Retina (tissue), 1 donor: ENCODE data around the gene RAB27A.
"Not testable (repeated sequence)": the region's sequence is repeated elsewhere in the genome, so short reads cannot be mapped to it uniquely, and the experiment has no call there.

Experiments
- DNase-seq: peaks from one replicate; pipeline ENCODE4 v3.0.0-alpha.2; 2016

The RAB27A gene

DNA sequence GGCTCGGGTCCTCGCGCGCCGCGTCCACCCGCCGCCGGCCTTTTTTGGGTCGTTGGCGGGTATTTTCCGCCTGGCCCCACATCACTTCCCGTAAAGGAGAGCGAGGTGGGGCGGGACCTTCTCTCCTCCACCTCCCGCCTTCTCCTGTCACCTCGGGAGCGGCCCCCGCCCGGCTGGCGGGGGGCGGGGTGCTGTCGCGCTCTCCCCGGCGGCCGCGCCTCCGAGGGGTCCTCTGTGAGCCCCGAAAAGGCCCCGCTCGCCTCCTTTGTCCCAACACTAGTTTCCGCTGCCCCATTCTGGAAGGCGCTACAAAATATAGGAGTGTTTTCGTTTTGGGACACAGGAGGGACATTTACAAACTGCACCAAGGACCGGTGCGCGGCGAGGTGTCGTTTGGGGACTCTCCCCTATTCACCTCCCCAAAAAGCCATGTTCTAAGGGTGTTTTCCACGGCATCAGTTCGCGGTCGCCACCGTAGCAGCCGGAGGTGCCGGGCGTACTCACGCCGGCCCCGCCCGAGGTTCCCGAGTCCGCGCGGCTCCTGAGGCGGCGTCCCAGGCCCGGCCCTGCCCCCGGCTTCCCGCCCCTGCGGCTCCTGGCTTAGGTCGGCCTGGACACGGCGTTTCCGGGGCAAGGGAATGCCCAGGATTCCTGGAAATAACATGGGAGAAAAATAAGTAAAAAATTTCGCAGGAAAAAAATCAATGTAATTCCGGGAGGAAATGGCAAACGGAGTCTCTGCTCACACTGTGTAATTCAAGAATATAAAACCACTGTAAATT is at the start of gene RAB27A:
Gene RAB27A, minus strand, starts transcription at position 68 of the 782 bp plus-strand sequence. CDS start 54,879 bp downstream, outside the sequence.
- DNase-seq: peak; percentile 89

DNA sequence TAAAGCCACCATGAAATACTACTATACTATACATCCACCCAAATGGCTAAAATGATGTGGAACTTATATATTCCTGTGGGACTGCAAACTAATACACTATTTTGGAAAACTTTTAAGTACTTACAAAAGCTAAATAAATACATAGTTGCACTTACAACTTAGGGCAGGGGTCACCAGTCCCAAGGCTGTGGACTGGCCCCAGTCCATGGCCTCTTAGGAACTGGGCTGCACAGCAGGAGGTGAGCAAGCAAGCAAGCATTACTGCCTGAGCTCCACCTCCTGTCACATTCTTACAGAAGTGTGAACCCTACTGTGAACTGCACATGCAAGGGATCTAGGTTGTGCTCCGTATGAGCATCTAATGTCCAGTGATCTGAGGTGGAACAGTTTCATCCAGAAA is 47.5 kb upstream of the RAB27A start:
- DNase-seq: no peak

DNA sequence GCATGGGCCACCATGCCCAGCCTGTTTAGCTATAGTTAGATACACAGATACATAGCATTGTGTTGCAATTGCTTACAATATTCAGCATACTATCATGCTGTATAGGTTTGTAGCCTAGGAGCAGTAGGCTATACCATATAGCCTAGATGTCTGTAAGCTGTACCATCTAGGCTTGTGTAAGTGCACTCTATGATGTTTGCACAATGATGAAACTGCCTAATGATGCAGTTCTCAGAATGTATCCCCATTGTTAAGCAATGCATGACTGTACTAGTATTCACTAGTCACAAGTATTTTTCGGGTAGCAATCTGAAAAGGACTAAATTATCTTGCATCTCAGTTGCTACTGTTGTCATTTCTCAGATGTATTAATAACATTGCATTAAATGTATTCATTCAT is 45.4 kb upstream of the RAB27A start:
- DNase-seq: no peak

DNA sequence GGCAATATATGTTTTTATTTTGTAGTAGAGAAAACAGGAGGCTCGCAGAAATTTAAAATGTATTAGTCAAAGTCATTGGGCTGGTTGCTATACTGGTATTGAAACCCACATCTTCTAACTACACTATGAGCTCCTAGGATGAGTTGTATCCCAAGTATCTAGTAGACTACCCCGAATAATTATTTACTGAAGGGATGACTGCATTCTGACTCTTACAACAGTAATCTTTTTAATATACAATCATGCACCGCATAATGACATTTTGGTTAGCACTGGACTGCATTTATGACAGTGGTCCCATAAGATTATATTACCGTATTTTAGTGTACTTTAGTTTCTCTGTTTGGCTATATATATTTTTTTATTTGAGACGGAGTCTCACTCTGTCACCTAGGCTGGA is 44.8 kb upstream of the RAB27A start:
- no peak for DNase-seq

DNA sequence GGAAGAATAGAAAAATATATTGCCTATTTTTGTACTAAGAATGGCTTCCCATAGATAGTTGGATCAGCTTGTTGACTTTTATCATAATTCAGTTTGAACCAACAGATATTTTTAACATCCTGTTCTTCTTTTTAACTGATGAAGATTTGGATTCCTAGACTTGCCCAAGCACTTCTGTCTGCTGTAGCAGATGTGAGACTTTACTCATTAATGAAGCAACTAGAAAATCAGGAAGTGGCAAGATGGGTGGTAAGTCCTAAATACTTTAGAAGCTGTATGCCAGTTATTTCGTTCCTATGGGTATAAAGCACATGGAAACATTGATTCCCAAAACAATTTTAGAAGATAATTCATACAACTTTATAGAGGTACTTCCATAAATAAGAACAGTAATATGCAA is 37.8 kb upstream of the RAB27A start:
- no peak for DNase-seq

DNA sequence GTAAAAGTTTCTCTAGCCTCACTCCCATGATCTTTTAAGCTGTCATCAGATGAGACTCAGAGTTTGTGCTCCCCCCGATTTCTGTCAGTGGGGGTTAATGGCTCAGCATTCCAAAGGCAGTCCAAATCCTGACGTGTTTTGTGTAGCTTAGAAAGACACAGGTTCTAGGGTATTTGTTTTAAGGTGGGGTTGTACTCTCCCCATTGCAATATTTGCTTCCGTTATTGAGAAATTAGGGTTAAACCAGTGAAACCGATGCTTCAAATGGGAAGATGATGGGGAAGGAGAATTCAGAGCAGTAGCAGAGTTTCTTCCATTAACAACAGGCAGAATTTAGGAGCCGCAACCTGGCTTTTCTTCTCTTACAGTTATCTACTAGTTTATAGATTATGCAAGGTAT is 32.9 kb upstream of the RAB27A start:
- no peak for DNase-seq

DNA sequence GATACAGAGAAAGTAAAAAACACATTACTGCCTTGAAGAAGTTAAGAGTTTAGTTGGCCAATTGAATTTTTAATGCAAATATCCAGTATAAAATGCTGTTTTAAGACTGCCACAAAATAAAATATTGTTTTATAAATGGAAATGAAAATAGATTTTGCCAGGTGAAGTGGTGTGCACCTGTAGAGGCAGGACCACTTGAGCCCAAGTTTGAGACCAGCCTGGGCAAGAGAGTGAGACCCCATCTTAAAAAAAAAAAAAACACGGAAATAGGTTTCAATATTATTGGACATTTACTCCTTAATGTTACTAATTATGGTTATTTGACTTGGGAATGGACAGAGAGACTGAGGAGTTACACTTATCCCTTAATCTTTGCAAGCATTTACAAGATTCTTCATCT is 31.4 kb upstream of the RAB27A start:
- no peak for DNase-seq

DNA sequence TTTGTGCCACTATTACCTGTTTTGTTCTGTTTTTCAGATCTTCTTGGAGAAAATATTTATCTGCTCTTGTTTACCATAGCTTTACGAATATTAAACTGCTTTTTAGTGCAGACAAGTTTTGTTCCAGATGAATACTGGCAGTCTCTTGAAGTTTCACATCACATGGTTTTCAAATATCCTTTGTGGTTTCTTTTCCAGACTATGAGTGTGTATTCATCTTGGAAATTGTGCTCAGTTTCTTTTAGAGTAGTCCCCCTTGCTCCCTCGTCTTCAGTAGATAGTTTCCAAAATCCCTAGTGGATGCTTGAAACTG is 30.6 kb upstream of the RAB27A start:
- no peak for DNase-seq

DNA sequence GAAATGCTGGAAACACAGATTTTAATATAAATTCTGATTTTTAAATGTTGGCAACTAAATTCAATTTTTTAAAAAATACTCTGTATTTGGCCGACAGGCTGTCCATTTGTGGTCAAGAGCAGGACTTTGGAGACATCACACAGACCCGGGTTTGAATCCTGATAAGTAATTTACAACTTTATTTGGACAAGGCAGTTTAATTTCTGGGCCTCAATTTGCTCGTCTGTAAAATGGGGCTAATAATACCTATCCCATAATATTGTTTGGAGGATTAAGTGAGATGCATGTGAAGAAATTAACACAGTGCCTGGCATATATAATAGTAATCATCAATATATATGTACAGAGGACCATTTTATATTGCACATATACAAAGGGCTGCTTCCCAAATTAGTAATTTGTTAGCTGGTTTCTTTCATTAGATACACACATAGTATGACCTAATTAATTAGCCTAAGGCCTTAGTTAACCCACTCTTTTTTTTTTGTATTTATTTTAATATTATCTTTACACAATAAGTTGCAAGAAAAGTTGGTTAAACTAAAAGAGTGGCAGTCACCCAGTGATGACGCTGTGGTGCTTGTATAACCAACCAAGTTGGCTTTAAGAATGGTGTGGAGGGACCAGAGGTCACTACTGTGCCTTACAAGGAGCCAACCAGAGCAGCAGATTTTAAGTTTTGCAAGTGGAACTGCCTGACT is 30.1 kb upstream of the RAB27A start:
- DNase-seq: no peak

DNA sequence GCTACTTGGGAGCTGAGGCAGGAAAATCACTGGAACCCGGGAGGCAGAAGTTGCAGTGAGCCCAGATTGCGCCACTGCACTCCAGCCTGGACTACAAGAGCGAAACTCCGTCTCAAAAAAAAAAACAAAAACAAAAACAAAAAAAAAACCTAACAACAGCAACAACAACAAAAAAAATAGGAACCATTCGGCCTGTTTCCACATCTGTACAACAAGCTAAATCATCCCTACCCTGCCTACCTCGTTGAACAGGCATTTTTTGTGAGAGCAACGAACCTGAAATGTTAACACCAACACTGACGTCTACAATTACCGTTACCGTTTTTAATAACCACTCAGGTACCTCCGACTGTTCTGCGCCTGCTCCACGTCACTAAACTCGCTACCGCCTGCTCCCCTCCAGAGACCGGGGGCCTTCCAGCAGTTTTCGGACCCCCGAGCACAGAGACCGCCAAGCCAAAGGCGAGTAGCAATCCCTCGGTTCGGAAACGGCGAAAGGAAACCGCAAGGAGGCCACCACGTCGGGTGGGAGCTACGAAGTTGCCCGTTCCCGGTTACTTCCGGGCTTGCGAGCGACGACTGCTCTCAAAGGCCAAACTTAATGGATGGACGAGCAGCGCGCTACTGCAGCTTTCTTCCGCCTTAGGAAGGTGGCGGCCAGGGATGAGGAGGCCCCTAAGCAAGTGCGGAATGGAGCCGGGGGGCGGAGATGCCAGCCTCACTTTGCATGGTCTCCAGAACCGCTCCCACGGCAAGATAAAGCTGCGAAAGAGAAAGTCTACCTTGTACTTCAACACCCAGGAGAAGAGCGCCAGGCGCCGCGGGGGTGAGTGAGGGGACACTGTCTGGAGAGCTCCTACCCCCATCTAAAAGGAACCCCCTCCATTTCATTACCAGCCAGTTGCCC is 29.2 kb upstream of the RAB27A start, which contains the start of the genes PIGB and PIGBOS1:
Gene PIGB, plus strand, starts transcription at position 635 of the 907 bp plus-strand sequence. Its CDS starts 29 bp downstream, at position 664.
Gene PIGBOS1, minus strand, starts transcription at position 536 of the 907 bp plus-strand sequence. CDS start 1,331 bp downstream, outside the sequence.
- peak; percentile 93 for DNase-seq

DNA sequence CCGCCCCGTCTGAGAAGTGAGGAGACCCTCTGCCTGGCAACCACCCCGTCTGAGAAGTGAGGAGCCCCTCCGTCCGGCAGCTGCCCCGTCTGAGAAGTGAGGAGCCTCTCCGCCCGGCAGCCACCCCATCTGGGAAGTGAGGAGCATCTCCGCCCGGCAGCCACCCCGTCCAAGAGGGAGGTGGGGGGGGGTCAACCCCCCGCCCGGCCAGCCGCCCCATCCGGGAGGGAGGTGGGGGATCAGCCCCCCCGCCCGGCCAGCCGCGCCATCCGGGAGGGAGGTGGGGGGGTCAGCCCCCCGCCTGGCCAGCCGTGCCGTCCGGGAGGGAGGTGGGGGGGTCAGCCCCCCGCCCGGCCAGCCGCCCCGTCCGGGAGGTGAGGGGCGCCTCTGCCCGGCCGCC is 13.2 kb upstream of the RAB27A start:
- not testable (repeated sequence) for DNase-seq

DNA sequence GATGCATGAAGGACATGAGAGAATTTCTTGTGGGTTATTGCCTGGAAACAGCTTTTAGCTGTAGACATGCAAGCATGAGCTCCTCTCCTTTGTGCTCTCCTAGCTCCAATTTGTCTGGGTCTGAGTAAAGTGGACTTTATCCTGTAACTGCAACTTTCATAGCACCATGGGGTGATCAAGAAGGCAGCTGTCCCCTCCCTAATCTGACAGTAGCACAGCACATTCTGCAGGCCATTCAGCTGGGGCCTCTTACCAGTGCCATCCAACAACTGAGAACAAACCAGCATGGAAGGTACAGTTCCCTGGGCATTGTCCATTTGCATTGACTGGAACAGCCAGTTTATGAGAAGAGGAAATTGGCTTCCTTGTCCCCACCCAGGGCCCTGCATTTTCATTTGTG is 7.7 kb upstream of the RAB27A start:
- no peak for DNase-seq

DNA sequence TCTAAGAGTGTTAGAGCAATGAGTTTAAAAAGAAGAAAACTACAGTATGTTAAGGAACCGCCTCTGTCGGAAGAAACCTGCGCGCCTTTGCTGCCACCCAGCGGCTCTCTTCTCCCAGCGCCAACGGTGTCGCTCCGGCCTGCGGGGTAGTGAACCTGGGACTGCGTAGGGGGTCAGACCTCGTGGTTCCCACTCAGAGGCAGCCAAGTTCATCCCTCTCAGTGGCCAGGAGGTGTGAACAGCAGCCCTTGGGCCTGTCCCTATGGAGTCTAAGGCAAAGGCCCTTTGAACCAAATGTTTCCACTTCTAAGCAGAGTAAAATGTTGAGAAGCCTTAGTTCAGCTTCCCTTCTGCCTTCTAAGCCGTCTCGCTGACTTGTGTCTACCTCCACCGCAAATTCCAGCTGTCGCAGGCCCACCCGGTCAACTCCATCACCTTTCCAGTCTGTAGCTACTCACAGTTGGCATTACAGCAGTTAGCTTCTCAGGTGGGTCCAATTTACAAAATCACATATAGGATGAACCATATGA is 980 bp upstream of the RAB27A start:
- peak; percentile 90 for DNase-seq

DNA sequence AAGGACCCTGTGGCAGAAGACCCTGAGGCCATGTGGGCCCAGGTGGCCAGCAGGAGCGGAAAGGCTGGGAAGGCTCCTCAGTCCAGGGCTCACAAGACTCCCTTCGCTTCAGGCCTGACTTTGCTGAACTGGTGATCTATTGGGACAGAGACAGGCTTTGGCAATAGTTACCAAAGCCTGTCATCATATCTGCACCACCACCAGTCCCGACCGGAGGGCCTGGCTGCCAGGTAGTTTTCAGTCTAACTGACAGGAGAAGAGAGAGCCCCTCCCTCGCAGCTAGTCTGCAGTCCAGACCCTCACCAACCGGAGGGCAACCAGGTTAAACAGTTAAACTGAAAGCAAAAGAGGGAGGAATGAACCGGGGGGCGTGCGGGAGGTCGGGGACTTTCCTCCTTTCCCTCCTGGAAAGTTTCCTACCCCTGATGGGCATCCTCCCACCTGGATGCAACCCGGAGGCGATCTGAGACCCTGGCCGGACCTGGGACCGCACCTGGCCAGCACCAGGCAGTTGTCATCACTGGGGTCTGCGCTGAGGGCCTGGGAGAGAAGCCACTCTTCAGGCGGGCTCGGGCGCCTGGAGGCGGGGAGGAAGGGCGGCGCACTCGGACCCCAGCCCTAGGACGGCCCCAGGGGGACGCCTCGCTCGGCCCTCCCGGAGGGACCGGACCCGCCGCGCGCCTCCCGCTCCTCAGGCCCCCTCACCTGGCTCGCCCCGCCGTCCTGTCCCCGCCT is 435 bp downstream of the RAB27A start:
- peak; percentile 71 for DNase-seq

DNA sequence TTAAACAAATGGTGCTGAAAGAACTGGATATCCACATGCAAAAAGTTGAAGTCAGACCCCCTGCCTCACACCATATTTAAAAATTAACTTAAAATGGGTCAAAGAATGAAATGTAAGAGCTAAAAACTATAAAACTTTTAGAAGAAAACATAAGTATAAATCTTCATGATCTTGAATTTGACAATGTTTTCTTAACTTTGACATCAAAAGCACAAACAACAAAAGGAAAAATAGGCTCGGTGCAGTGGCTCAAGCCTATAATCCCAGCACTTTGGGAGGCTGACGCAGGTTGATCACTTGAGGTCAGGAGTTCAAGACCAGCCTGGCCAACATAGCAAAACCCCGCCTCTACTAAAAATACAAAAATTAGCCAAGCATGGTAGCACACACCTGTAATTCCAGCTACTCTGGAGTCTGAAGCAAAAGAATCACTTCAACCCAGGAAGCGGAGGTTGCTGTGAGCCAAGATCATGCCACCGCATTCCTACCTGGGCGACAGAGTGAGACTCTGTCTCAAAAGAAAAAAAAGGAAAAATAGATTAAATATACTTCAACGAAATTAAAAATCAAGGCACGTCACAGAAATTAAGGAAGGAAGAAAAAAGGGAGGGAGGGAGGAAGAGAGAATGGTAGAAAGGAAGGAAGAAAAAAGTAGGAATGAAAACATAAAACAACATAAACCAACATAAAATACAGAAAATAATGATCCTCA is 1.5 kb downstream of the RAB27A start:
- DNase-seq: no peak

DNA sequence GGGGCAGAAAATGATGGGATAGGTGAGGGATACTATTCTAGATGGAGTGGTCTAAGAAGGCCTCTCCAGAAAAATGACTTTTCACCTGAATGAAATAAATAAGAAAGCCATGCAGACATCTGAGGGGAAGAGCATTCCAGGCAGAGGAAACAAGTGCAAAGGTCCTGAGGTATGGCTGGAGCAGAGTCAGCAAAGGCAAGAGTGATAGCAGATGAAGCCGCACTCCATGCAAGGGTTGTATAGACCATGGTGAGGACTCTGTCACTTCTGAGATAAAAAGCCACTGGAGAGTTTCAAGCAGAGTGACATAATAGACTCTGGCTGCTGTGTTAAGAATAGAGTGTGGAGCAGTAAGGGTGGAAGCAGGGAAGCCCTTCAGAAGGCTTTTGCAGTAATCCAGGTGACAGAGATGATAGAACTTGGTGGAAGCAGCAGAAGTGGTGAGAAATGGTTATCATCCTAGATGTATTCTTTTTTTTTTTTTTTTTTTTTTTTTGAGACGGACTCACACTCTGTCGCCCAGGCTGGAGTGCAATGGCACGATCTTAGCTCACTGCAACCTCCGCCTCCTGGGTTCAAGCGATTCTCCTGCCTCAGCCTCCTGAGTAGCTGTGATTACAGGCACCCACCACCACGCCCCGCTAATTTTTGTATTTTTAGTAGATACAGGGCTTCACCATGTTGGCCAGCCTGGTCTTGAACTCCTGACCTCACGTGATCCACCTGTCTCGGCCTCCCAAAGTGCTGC is 3.0 kb downstream of the RAB27A start:
- not testable (repeated sequence) for DNase-seq

DNA sequence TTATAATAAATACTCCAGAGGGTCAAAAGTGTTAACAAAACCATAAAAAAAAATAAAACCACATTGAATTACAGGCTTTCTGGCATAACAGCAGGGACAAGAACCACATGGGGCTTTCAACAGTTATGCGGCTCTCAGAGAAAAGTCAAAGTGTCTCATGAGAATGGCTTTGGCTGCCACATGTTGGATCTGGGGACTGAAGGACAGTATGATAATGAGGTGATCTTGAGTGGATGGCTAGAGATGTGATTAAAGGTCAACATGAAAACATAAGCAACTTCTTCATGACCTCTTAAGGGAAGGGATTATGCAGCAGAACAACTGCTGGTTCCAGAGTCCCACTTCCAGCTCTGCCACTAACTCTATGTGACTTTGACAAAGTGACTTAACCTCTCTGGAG is 5.2 kb downstream of the RAB27A start:
- DNase-seq: no peak

DNA sequence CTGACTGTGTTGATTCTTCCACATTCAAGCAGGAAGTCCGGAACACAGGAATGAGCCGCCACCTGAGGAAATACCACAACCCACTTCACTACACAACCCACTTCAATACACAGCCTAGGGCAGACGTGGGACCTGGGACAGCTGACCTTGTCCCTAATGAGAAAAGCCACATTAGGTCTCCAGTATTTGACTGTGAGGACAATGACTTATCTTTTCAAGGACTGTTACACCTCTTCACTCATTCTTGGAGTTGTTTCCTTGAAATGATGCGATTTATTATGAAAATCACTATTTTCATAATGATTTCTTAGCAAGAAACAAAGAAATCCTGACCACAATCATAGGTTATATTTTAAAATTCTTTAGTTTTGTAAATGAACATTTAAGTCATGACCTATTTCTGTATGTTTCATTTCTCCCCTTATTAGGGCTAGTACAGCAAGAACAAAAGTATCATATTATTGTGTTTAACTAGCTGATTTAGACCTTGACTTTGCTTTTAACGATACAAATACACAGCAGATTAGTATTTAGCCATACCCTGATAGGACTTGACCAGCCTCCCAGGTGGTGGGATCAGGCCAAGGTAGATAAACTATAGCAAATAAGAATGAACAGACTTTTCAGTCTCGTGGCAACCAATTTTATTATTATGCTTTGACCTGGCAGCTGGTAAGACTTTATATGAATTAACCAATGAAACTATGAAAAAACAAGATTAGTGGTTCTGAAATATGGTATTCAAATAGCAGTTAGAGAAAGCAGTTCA is 6.0 kb downstream of the RAB27A start:
- no peak for DNase-seq

DNA sequence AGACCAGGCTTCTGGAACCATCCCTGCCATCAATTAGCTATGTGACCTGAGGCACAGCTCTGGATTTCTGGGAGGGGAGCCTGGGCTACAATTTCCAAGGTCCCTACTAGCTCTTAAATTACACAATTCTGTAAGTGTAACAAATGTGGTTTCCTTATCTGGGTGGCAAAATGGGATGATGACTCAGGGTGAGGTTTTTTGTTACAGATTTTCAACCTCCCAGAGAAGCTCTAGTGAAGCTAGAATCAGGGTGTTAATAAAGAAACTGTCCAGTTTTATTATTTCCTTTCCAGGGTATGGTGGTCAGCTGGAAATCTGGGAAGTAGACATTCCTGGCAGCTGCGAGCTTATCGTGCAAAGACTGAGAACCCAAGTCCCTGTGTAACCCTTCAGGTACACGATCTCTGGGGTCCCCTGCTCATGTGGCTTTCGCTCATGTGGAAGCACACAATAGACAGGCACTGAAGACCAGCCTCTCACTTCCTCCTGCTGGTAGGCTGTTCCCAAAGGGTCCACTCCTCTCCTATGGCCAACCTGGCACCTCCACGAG is 7.3 kb downstream of the RAB27A start:
- no peak for DNase-seq
